HG03060 (cell line): ENCODE measurements around the gene TSACC.

Experiments used
- ATAC-seq: cut with Tn5 transposase; IDR thresholded peaks from one replicate; pipeline ENCODE4 v1.9.1; 2021; ENCODE audit warnings: low read depth, moderate number of reproducible peaks; ENCODE audit not compliant: unreplicated experiment

The TSACC gene

GRCh38 chr1:156391366-156391677 lies 53.0 kb downstream of the TSACC start:
- ATAC-seq = no peak

GRCh38 chr1:156391701-156392100 lies 53.4 kb downstream of the TSACC start:
- ATAC-seq = no peak

GRCh38 chr1:156392452-156392853 lies 54.1 kb downstream of the TSACC start:
- ATAC-seq = no peak

GRCh38 chr1:156393095-156393494 lies 54.8 kb downstream of the TSACC start:
- ATAC-seq = no peak

GRCh38 chr1:156394082-156394481 lies 55.8 kb downstream of the TSACC start:
- no peak for ATAC-seq

GRCh38 chr1:156394835-156395461 lies 56.6 kb downstream of the TSACC start:
- ATAC-seq = no peak
